Astrocyte (in vitro differentiated cells and primary cell): Measurements from ENCODE around the gene SMOC1. TPM values are rescaled to one million over a fixed set of nuclear protein-coding genes. Genes with fewer than 3 reads are reported as not detected.

ENCODE experiments used
- DNase-seq: peaks from one replicate; pipeline ENCODE4 v3.0.0-alpha.2; 2010; ENCODE audit warnings: low read depth
- FAIRE-seq: peaks from 2 replicates; lab custom pipeline; 2011; peaks lifted over from hg19 to GRCh38; lab: Jason Lieb, UNC
- H2AFZ ChIP-seq: 2 replicates; pipeline ENCODE4 v1.6.0; 2012; ENCODE audit warnings: low read depth, low read length, inconsistent platforms
- H3K27ac ChIP-seq: 2 replicates; pipeline ENCODE4 v1.5.1; 2011; ENCODE audit warnings: low read depth, low read length, inconsistent platforms
- H3K27me3 ChIP-seq: 2 replicates; pipeline ENCODE4 v1.6.0; 2011; ENCODE audit warnings: low read length, inconsistent platforms; ENCODE audit not compliant: insufficient read depth
- H3K36me3 ChIP-seq: 2 replicates; pipeline ENCODE4 v1.5.1; 2011; ENCODE audit warnings: low read length, inconsistent platforms; ENCODE audit not compliant: insufficient read depth
- H3K4me1 ChIP-seq: 2 replicates; pipeline ENCODE4 v1.5.1; 2011; ENCODE audit warnings: low read length, inconsistent platforms; ENCODE audit not compliant: insufficient read depth
- H3K4me2 ChIP-seq: 2 replicates; pipeline ENCODE4 v1.6.0; 2012; ENCODE audit warnings: low read length, inconsistent platforms
- H3K4me3 ChIP-seq: 2 replicates; pipeline ENCODE4 v1.5.1; 2011; ENCODE audit warnings: low read depth, mild to moderate bottlenecking, low read length, inconsistent platforms; ENCODE audit not compliant: insufficient read depth
- H3K79me2 ChIP-seq: 2 replicates; pipeline ENCODE4 v1.6.0; 2012; ENCODE audit warnings: mild to moderate bottlenecking, low read length, inconsistent platforms; ENCODE audit not compliant: insufficient read depth
- H3K9ac ChIP-seq: 2 replicates; pipeline ENCODE4 v1.6.0; 2012; ENCODE audit warnings: mild to moderate bottlenecking, low read length, inconsistent platforms
- H3K9me3 ChIP-seq: 2 replicates; pipeline ENCODE4 v1.5.1; 2012; ENCODE audit warnings: low read depth, mild to moderate bottlenecking, low read length, inconsistent platforms; ENCODE audit not compliant: insufficient read depth
- H4K20me1 ChIP-seq: 2 replicates; pipeline ENCODE4 v1.6.0; 2012; ENCODE audit warnings: low read length, inconsistent platforms; ENCODE audit not compliant: insufficient read depth
- H3K27ac Mint-ChIP-seq: one replicate; pipeline ENCODE4 v1.8.0; 2021; ENCODE audit warnings: mild to moderate bottlenecking, mixed read lengths; ENCODE audit not compliant: unreplicated experiment
- H3K27me3 Mint-ChIP-seq: one replicate; pipeline ENCODE4 v1.8.0; 2021; ENCODE audit warnings: low read depth, mixed read lengths; ENCODE audit not compliant: unreplicated experiment
- H3K36me3 Mint-ChIP-seq: one replicate; pipeline ENCODE4 v1.8.0; 2021; ENCODE audit warnings: low read depth, mixed read lengths; ENCODE audit not compliant: unreplicated experiment
- H3K4me1 Mint-ChIP-seq: one replicate; pipeline ENCODE4 v1.8.0; 2021; ENCODE audit warnings: low read depth, mixed read lengths; ENCODE audit not compliant: unreplicated experiment
- H3K4me3 Mint-ChIP-seq: one replicate; pipeline ENCODE4 v1.8.0; 2021; ENCODE audit warnings: mild to moderate bottlenecking, moderate library complexity, mixed read lengths; ENCODE audit not compliant: unreplicated experiment
- H3K9me3 Mint-ChIP-seq: one replicate; pipeline ENCODE4 v1.8.0; 2021; ENCODE audit warnings: mild to moderate bottlenecking, mixed read lengths; ENCODE audit not compliant: unreplicated experiment
- CTCF ChIP-seq: IDR thresholded peaks from 2 replicates; pipeline ENCODE4 v1.5.1; 2011; ENCODE audit warnings: low read depth, mild to moderate bottlenecking, inconsistent platforms, low read length, moderate library complexity; ENCODE audit not compliant: insufficient read depth
- EZH2 ChIP-seq: IDR thresholded peaks from 2 replicates; pipeline ENCODE4 v1.6.1; 2012; ENCODE audit warnings: mild to moderate bottlenecking, low read length, inconsistent platforms; ENCODE audit not compliant: insufficient read depth
- total RNA-seq: library from RNA; stranded (reverse); gene quantifications from 2 replicates; pipeline ENCODE4 v1.2.1, GENCODE V29; 2021

SMOC1 gene
- total RNA-seq, 1 donor from 2014 or later: 0.16 TPM

GRCh38 chr14:70005281-70005805, 126.1 kb downstream of the SMOC1 start:
- Histone ChIP-seq H3K4me2 (no peak overlapping the region), H3K36me3 (no peaks in the 10 kb centered on the region), H3K4me3 (no peak overlapping the region), H3K27ac (no peak overlapping the region), H4K20me1 (no peaks in the 10 kb centered on the region), H3K79me2 (no peaks in the 10 kb centered on the region), H3K27me3 (no peaks in the 10 kb centered on the region), H3K9me3 (no peaks in the 10 kb centered on the region), H3K4me1 (no peaks in the 10 kb centered on the region), H3K9ac (no peak overlapping the region), H2AFZ (no peak overlapping the region)
- Mint-ChIP-seq H3K4me3 (no peak overlapping the region), H3K9me3 (no peaks in the 10 kb centered on the region), H3K27me3 (peaks cover 11% of the 10 kb centered on the region), H3K36me3 (no peaks in the 10 kb centered on the region), H3K4me1 (no peaks in the 10 kb centered on the region), H3K27ac (no peak overlapping the region)
- DNase-seq: no peak
- no peak for TF ChIP-seq EZH2
- TF ChIP-seq CTCF: no peak
- no peak for FAIRE-seq

GRCh38 chr14:70006699-70007098, 127.5 kb downstream of the SMOC1 start:
- no peak overlapping the region for H3K4me3 Mint-ChIP-seq

More at GRCh38 chr14:70006699-70007098, 127.5 kb downstream of the SMOC1 start:
- no peaks in the 10 kb centered on the region for H3K4me1 ChIP-seq
- no peak overlapping the region for H3K4me3 ChIP-seq
- H4K20me1 ChIP-seq: no peaks in the 10 kb centered on the region
- Mint-ChIP-seq H3K27ac (no peak overlapping the region), H3K27me3 (peaks cover 9% of the 10 kb centered on the region), H3K9me3 (no peaks in the 10 kb centered on the region), H3K36me3 (no peaks in the 10 kb centered on the region), H3K4me1 (no peaks in the 10 kb centered on the region)
- no peaks in the 10 kb centered on the region for H3K36me3 ChIP-seq
- no peaks in the 10 kb centered on the region for H3K9me3 ChIP-seq
- FAIRE-seq (no peak), DNase-seq (no peak)
- no peaks in the 10 kb centered on the region for H3K79me2 ChIP-seq
- H3K9ac ChIP-seq: no peak overlapping the region
- H2AFZ ChIP-seq: no peak overlapping the region
- H3K27ac ChIP-seq: no peak overlapping the region
- TF ChIP-seq CTCF: no peak
- no peak for TF ChIP-seq EZH2
- no peaks in the 10 kb centered on the region for H3K27me3 ChIP-seq
- H3K4me2 ChIP-seq: no peak overlapping the region
